Measurements from ENCODE around the gene TPT1. TPM values are rescaled to one million over a fixed set of nuclear protein-coding genes. Genes with fewer than 3 reads are reported as not detected.

The TPT1 gene
- polyA plus RNA-seq, 3 donors = 2,102 to 5,638 (median 2,493) TPM

GRCh38 chr13:45353895-45354294 is 12.9 kb upstream of the TPT1 start:
- TF ChIP-seq CTCF (IDR thresholded peaks at IDR 0.05) = no peak
- intact Hi-C loops (cut with micrococcal nuclease) = no loop called here
- Histone ChIP-seq H3K9me3 (replicated peaks in 1 of 2; ENCODE audit: control insufficient read depth in 1 of 2, insufficient read depth in 1 of 2, low read length in 2 of 2) (no peaks in the 10 kb centered on the region), H3K4me1 (ENCODE audit: control insufficient read depth in 1 of 2, insufficient read depth in 2 of 2, low read length in 2 of 2) (peaks cover 16 to 18% of the 10 kb centered on the region in 2 donors), H4K20me1 (ENCODE audit: insufficient read depth, low read length) (no peaks in the 10 kb centered on the region), H3K36me3 (replicated peaks in 1 of 2; ENCODE audit: control insufficient read depth in 1 of 2, insufficient read depth in 2 of 2, low read length in 2 of 2) (peaks cover 13 to 18% of the 10 kb centered on the region in 2 donors), H3K27ac (ENCODE audit: low read depth in 1 of 2, low read length in 2 of 2) (peak overlapping the region; percentile 12 to 71), H3K9ac (ENCODE audit: insufficient read depth, low read length, poor library complexity, severe bottlenecking) (peak overlapping the region; percentile 21), H3K27me3 (ENCODE audit: control insufficient read depth in 2 of 2, insufficient read depth in 2 of 2, low read length in 2 of 2) (no peaks in the 10 kb centered on the region), H3K4me2 (replicated peaks; ENCODE audit: extremely low read depth, low read length, poor library complexity, severe bottlenecking) (peak overlapping the region; percentile 29), H3K79me2 (ENCODE audit: insufficient read depth, low read length) (no peaks in the 10 kb centered on the region), H3K4me3 (replicated peaks in 1 of 3; ENCODE audit: low read depth in 2 of 3, low read length in 3 of 3) (no peak overlapping the region), H2AFZ (ENCODE audit: insufficient read depth, low read depth, low read length, poor library complexity, severe bottlenecking) (no peak overlapping the region)
- H3K27me3 Mint-ChIP-seq (ENCODE audit: low read depth in 3 of 3) = no peaks in the 10 kb centered on the region
- peak overlapping the region; percentile 68 to 90 (median 83) for H3K27ac Mint-ChIP-seq
- peaks cover 29 to 57% of the 10 kb centered on the region in 2 donors for H3K36me3 Mint-ChIP-seq
- no CpG with 5 or more reads among the region's 1 CpG for WGBS (ENCODE audit: insufficient coverage)
- H3K9me3 Mint-ChIP-seq = peaks cover 0 to 2% (median 0%) of the 10 kb centered on the region in 7 donors
- peak in 1 of 3 donors; percentile 35 for DNase-seq
- H3K4me1 Mint-ChIP-seq = peaks cover 28% of the 10 kb centered on the region
- peak overlapping the region; percentile 50 to 56 for H3K4me3 Mint-ChIP-seq

GRCh38 chr13:45352031-45352430 is 11.0 kb upstream of the TPT1 start:
- Mint-ChIP-seq H3K9me3 (peaks cover 0 to 2% (median 0%) of the 10 kb centered on the region in 7 donors), H3K4me3 (no peak overlapping the region), H3K36me3 (peaks cover 30 to 61% of the 10 kb centered on the region in 2 donors), H3K27ac (no peak overlapping the region), H3K4me1 (peaks cover 24% of the 10 kb centered on the region), H3K27me3 (ENCODE audit: low read depth in 3 of 3) (no peaks in the 10 kb centered on the region)
- intact Hi-C loops (cut with micrococcal nuclease) = no loop called here
- no peak overlapping the region for H3K4me3 ChIP-seq (replicated peaks in 1 of 3; ENCODE audit: low read depth in 2 of 3, low read length in 3 of 3)
- no peak overlapping the region for H2AFZ ChIP-seq (ENCODE audit: insufficient read depth, low read depth, low read length, poor library complexity, severe bottlenecking)
- no peaks in the 10 kb centered on the region for H3K27me3 ChIP-seq (ENCODE audit: control insufficient read depth in 2 of 2, insufficient read depth in 2 of 2, low read length in 2 of 2)
- no peak for DNase-seq
- no peak overlapping the region for H3K9ac ChIP-seq (ENCODE audit: insufficient read depth, low read length, poor library complexity, severe bottlenecking)
- H4K20me1 ChIP-seq (ENCODE audit: insufficient read depth, low read length) = no peaks in the 10 kb centered on the region
- no peak overlapping the region for H3K27ac ChIP-seq (ENCODE audit: low read depth in 1 of 2, low read length in 2 of 2)
- no peak overlapping the region for H3K4me2 ChIP-seq (replicated peaks; ENCODE audit: extremely low read depth, low read length, poor library complexity, severe bottlenecking)
- no peaks in the 10 kb centered on the region for H3K9me3 ChIP-seq (replicated peaks in 1 of 2; ENCODE audit: control insufficient read depth in 1 of 2, insufficient read depth in 1 of 2, low read length in 2 of 2)
- TF ChIP-seq CTCF (IDR thresholded peaks at IDR 0.05) = no peak
- 94% methylated on average over 4 of the region's 10 CpGs for WGBS (ENCODE audit: insufficient coverage)
- peaks cover 22 to 32% of the 10 kb centered on the region in 2 donors for H3K36me3 ChIP-seq (replicated peaks in 1 of 2; ENCODE audit: control insufficient read depth in 1 of 2, insufficient read depth in 2 of 2, low read length in 2 of 2)
- H3K4me1 ChIP-seq (ENCODE audit: control insufficient read depth in 1 of 2, insufficient read depth in 2 of 2, low read length in 2 of 2) = peaks cover 13 to 16% of the 10 kb centered on the region in 2 donors
- H3K79me2 ChIP-seq (ENCODE audit: insufficient read depth, low read length) = no peaks in the 10 kb centered on the region
